GDM1 (cell line): Measurements from ENCODE around the gene SLF2.

ENCODE experiments used
- DNase-seq: peaks from one replicate; lab custom pipeline; 2025; lab: John Stamatoyannopoulos, UW

Gene SLF2

GRCh38 chr10:100901051-100901450, 11.7 kb upstream of the SLF2 start:
- DNase-seq: no peak

DNA sequence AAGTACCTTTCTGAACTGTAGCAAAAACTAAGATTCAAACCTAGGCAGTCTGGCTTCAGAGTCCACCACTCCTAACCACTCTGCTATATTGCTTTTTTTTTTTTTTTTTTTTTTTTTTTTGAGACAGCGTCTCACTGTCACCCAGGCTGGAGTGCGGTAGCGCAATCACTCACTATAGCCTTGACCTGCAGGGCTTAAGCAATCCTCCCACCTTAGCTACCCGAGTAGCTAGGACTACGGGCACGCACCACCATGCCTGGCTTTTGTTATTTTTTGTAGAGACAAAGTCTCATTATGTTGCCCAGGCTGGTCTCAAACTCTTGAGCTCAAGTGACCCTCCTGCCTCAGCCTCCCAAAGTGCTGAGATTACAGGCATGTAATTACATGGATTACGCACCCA, 10.1 kb upstream of the SLF2 start:
- no peak for DNase-seq

- DNase-seq: no peak
Observed at GRCh38 chr10:100904917-100905316, 7.8 kb upstream of the SLF2 start.

GRCh38 chr10:100907175-100907574, 5.6 kb upstream of the SLF2 start:
- no peak for DNase-seq

DNA sequence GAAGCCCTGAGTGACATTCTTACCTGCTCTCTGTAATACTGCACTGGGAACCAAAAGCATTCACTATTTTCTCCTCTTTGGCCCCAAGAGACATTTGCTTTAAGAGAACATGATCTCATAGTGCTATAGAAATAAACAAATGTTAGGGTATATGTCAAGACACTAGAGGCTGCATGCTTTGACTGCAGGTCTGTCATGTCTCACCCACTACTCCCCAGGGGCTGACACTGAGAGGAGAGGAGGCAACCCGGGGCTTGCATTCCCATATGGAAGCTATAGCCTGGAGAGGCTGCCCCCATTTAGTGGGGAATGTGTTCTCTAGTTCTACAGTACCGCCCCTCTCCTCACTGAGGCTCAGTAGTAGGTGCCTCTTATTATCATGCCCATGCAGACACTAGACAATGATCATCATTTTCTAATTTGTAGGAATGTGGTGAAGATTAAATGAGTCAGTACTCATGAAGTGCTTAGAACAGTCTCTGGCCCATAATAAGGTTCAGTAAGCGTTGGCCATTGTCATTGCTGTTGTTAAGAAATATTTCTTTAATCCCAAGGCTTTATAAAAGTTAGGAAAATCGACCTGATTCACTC, 4.9 kb upstream of the SLF2 start:
- no peak for DNase-seq

- DNase-seq: no peak
Observed at GRCh38 chr10:100908378-100908777, 4.4 kb upstream of the SLF2 start.

DNA sequence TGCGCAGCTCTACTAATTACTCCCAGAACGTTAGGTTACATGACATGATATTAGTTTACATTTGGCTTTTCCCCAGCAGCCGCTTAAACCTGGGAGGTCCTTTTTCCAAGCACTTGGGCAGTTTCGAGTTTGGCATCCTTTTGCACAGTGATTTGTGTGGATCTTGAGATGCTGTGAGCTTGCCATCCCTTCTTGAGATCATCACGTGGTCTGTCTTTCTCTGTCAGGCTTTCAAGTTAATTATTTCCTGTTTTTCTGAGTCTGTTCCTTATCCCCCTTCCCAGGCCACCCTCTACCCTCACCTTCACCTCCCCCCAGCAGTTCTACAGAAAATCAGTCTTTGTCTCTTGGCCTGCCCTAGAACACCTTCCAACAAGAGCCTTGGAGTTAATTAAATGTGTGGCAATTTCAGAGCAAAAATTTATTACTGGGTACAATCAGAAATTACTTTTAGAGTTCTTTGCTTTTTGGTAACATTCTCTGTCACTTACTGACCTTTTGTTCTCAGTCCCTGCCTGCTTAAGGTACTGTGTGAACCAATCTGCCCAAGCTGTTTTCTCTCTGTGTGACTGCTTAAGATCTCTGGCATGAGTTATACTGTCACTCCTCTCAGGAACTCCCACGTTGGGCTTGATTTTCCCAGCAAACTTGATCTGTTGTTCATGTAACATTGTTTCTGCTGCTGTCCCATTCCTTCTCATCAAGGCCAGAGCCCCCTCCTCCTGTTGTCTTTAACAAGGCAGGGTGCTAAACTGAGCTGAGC, 3.1 kb upstream of the SLF2 start:
- DNase-seq: peak; percentile 59

GRCh38 chr10:100911472-100911871, 1.3 kb upstream of the SLF2 start:
- DNase-seq: no peak

DNA sequence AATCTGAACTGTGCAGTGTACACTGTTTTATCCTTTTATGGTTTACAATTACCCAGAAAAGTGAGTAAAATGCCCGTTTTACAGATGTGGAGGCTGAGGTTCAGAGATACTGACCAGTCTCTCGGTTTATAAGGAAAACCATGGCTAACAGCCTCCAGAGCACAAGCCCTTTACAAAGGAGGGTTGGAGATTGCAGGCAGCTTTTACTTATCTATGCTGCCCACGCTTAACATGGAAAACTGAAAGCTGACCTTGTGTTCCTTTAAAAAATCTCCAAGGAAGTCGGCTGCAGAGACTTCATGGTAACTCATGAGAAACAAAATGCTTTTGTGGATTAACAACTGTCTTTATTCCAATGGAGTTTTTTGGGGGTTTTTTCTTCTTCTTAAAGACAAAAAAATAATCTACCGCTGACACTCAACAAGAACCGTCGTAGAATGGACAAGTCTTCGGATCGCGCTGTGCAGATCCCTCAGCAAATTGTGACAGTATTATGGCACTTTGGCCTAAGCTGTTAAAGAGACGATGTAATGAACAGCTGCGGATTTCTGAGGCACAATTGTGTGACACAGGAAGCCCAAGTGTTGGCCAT, 654 bp upstream of the SLF2 start:
- no peak for DNase-seq

- no peak for DNase-seq
Observed at GRCh38 chr10:100913470-100913865, 705 bp downstream of the SLF2 start.

- DNase-seq: no peak
Observed at GRCh38 chr10:100917071-100917470, 4.3 kb downstream of the SLF2 start.

GRCh38 chr10:100923580-100923979, 10.8 kb downstream of the SLF2 start:
- no peak for DNase-seq

DNA sequence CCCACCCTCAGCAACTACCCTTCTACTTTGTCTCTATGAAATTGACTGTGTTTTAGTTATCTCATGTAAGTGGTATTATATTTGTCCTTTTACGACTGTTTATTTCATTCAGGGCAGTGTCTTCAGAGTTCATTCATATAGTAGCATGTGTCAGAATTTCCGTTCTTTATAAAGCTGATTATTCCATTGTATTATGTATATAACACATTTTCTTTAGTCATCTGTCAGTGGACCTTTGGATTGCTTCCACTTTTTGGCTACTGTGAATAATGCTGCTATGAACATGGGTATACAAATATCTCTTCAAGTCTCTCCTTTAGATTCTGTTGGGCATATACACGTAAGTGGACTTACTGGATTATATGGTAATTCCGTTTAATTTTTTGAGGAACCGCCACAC, 14.5 kb downstream of the SLF2 start:
- no peak for DNase-seq

DNA sequence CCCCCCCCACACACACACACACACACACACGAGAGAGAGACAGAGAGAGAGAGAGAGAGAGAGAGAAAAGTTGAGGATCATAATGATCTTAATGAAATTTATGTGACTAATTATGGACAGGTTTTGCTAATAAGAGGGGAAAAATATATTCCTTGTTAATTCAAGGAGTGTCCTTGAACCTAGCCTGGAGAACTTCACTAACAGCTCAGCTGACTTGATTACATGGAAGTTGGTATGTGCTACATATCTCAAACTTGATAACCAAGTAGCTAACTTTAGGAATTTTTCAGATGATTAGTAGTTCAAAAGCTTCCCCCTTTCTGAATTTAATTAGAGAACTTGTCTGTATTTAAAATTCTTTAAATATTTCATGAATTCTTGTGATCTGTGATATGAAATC, 15.3 kb downstream of the SLF2 start:
- no peak for DNase-seq

DNA sequence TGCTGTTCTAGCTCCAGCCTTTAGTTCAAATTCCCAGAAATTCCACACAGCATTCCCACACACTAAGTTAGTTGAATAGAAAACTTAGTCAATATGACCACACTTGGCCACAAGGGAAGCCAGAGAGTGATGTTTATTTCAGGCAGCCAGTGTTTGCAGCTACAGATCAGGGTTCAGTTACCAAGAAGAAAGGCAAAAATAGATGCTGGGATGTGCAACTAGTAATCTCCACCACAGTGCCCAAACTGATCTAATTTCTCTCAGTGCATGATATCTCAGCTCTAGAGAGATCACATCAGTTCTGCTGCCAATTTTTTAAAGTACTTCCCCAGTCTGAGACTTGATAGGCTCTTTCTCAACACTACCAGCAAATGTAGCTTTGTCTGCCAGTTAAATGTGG, 17.6 kb downstream of the SLF2 start:
- no peak for DNase-seq

GRCh38 chr10:100934084-100934659, 21.4 kb downstream of the SLF2 start:
- peak; percentile 12 for DNase-seq

- DNase-seq: no peak
Observed at GRCh38 chr10:100939763-100940344, 27.1 kb downstream of the SLF2 start.

GRCh38 chr10:100942229-100942628, 29.5 kb downstream of the SLF2 start:
- DNase-seq: no peak

GRCh38 chr10:100943508-100943907, 30.7 kb downstream of the SLF2 start:
- no peak for DNase-seq

DNA sequence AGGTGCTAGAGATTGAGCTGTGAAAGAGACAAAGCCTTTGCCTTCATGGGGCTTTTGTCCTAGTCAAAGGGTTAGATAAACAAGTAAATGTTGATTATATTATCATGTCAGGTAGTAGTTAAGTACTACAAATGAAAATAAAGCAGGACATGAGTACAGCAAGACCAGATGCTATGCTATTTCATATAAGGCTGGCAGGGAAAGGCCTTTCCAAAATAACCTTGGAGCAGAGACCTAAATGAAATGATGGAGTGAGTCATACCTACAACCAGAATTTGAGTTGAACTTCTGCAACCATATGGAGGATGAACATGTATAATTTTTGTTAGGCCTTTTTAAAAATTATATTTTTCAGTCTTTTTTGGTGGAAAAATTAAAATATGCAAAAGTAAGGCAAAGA, 33.0 kb downstream of the SLF2 start:
- DNase-seq: no peak

- DNase-seq: no peak
Observed at GRCh38 chr10:100948916-100949315, 36.2 kb downstream of the SLF2 start.

GRCh38 chr10:100960251-100960650, 47.5 kb downstream of the SLF2 start:
- DNase-seq: no peak
